ENCODE measurements around the gene C2CD2L. TPM values are rescaled to one million over a fixed set of nuclear protein-coding genes. Genes with fewer than 3 reads are reported as not detected.

Gene C2CD2L
- polyA plus RNA-seq, 1 donor = 18.1 TPM

GRCh38 chr11:119152604-119153003 lies 45.5 kb downstream of the C2CD2L start:
- H3K4me1 ChIP-seq (ENCODE audit: control insufficient read depth, insufficient read depth, low read length) = no peaks in the 10 kb centered on the region
- no peaks in the 10 kb centered on the region for H3K36me3 ChIP-seq (ENCODE audit: control insufficient read depth, insufficient read depth, low read length)
- peaks cover 3% of the 10 kb centered on the region for H3K9me3 ChIP-seq (ENCODE audit: control insufficient read depth, low read depth, low read length)
- DNase-seq = no peak
- no peak overlapping the region for H3K4me3 ChIP-seq (ENCODE audit: low read length)
- WGBS (ENCODE audit: insufficient coverage, low lambda C conversion rate) = 91% methylated on average over 4 of the region's 4 CpGs
- no peak overlapping the region for H3K27ac ChIP-seq (ENCODE audit: low read length)
- peaks cover 58% of the 10 kb centered on the region for H3K27me3 ChIP-seq (ENCODE audit: control insufficient read depth, insufficient read depth, low read length)

- Histone ChIP-seq H3K4me1 (ENCODE audit: control insufficient read depth, insufficient read depth, low read length) (no peaks in the 10 kb centered on the region), H3K4me3 (ENCODE audit: low read length) (no peak overlapping the region), H3K27ac (ENCODE audit: low read length) (no peak overlapping the region), H3K27me3 (ENCODE audit: control insufficient read depth, insufficient read depth, low read length) (peaks cover 52% of the 10 kb centered on the region), H3K9me3 (ENCODE audit: control insufficient read depth, low read depth, low read length) (peaks cover 3% of the 10 kb centered on the region), H3K36me3 (ENCODE audit: control insufficient read depth, insufficient read depth, low read length) (no peaks in the 10 kb centered on the region)
- no CpG with 5 or more reads among the region's 9 CpGs for WGBS (ENCODE audit: insufficient coverage, low lambda C conversion rate)
- no peak for DNase-seq
These were observed 46.1 kb downstream of the C2CD2L start for GRCh38 chr11:119153049-119153818.

- H3K27me3 ChIP-seq (ENCODE audit: control insufficient read depth, insufficient read depth, low read length) = peaks cover 44% of the 10 kb centered on the region
- WGBS (ENCODE audit: insufficient coverage, low lambda C conversion rate) = no CpG with 5 or more reads among the region's 6 CpGs
- no peaks in the 10 kb centered on the region for H3K4me1 ChIP-seq (ENCODE audit: control insufficient read depth, insufficient read depth, low read length)
- H3K4me3 ChIP-seq (ENCODE audit: low read length) = no peak overlapping the region
- H3K36me3 ChIP-seq (ENCODE audit: control insufficient read depth, insufficient read depth, low read length) = no peaks in the 10 kb centered on the region
- H3K27ac ChIP-seq (ENCODE audit: low read length) = no peak overlapping the region
- no peak for DNase-seq
- peaks cover 3% of the 10 kb centered on the region for H3K9me3 ChIP-seq (ENCODE audit: control insufficient read depth, low read depth, low read length)
These were observed 47.0 kb downstream of the C2CD2L start for GRCh38 chr11:119154178-119154577.

GRCh38 chr11:119155733-119156492 lies 48.8 kb downstream of the C2CD2L start:
- DNase-seq = no peak
- H3K9me3 ChIP-seq (ENCODE audit: control insufficient read depth, low read depth, low read length) = no peaks in the 10 kb centered on the region
- no CpG with 5 or more reads among the region's 8 CpGs for WGBS (ENCODE audit: insufficient coverage, low lambda C conversion rate)

GRCh38 chr11:119156496-119156895 lies 49.4 kb downstream of the C2CD2L start:
- H3K9me3 ChIP-seq (ENCODE audit: control insufficient read depth, low read depth, low read length) = no peaks in the 10 kb centered on the region
- no peak overlapping the region for H3K27ac ChIP-seq (ENCODE audit: low read length)
- no peak overlapping the region for H3K4me3 ChIP-seq (ENCODE audit: low read length)
- DNase-seq = no peak
- H3K36me3 ChIP-seq (ENCODE audit: control insufficient read depth, insufficient read depth, low read length) = no peaks in the 10 kb centered on the region
- H3K27me3 ChIP-seq (ENCODE audit: control insufficient read depth, insufficient read depth, low read length) = peaks cover 26% of the 10 kb centered on the region
- no peaks in the 10 kb centered on the region for H3K4me1 ChIP-seq (ENCODE audit: control insufficient read depth, insufficient read depth, low read length)
- WGBS (ENCODE audit: insufficient coverage, low lambda C conversion rate) = no CpG with 5 or more reads among the region's 10 CpGs

More at GRCh38 chr11:119155733-119156492, 48.8 kb downstream of the C2CD2L start:
- peaks cover 28% of the 10 kb centered on the region for H3K27me3 ChIP-seq (ENCODE audit: control insufficient read depth, insufficient read depth, low read length)
- H3K36me3 ChIP-seq (ENCODE audit: control insufficient read depth, insufficient read depth, low read length) = no peaks in the 10 kb centered on the region
- H3K27ac ChIP-seq (ENCODE audit: low read length) = no peak overlapping the region
- H3K4me3 ChIP-seq (ENCODE audit: low read length) = no peak overlapping the region
- H3K4me1 ChIP-seq (ENCODE audit: control insufficient read depth, insufficient read depth, low read length) = no peaks in the 10 kb centered on the region

- Histone ChIP-seq H3K9me3 (ENCODE audit: control insufficient read depth, low read depth, low read length) (no peaks in the 10 kb centered on the region), H3K4me3 (ENCODE audit: low read length) (no peak overlapping the region), H3K36me3 (ENCODE audit: control insufficient read depth, insufficient read depth, low read length) (no peaks in the 10 kb centered on the region), H3K27me3 (ENCODE audit: control insufficient read depth, insufficient read depth, low read length) (peaks cover 26% of the 10 kb centered on the region), H3K27ac (ENCODE audit: low read length) (no peak overlapping the region), H3K4me1 (ENCODE audit: control insufficient read depth, insufficient read depth, low read length) (no peaks in the 10 kb centered on the region)
- DNase-seq = no peak
- no CpG with 5 or more reads among the region's 3 CpGs for WGBS (ENCODE audit: insufficient coverage, low lambda C conversion rate)
These were observed 49.9 kb downstream of the C2CD2L start for GRCh38 chr11:119157063-119157462.

GRCh38 chr11:119158467-119158866 lies 51.3 kb downstream of the C2CD2L start:
- peaks cover 25% of the 10 kb centered on the region for H3K27me3 ChIP-seq (ENCODE audit: control insufficient read depth, insufficient read depth, low read length)
- no peak for DNase-seq
- H3K9me3 ChIP-seq (ENCODE audit: control insufficient read depth, low read depth, low read length) = no peaks in the 10 kb centered on the region
- H3K36me3 ChIP-seq (ENCODE audit: control insufficient read depth, insufficient read depth, low read length) = no peaks in the 10 kb centered on the region
- no peaks in the 10 kb centered on the region for H3K4me1 ChIP-seq (ENCODE audit: control insufficient read depth, insufficient read depth, low read length)
- H3K27ac ChIP-seq (ENCODE audit: low read length) = no peak overlapping the region
- no CpG with 5 or more reads among the region's 13 CpGs for WGBS (ENCODE audit: insufficient coverage, low lambda C conversion rate)
- H3K4me3 ChIP-seq (ENCODE audit: low read length) = no peak overlapping the region

GRCh38 chr11:119160151-119160550 lies 53.0 kb downstream of the C2CD2L start:
- no peaks in the 10 kb centered on the region for H3K9me3 ChIP-seq (ENCODE audit: control insufficient read depth, low read depth, low read length)
- H3K27me3 ChIP-seq (ENCODE audit: control insufficient read depth, insufficient read depth, low read length) = peaks cover 13% of the 10 kb centered on the region
- WGBS (ENCODE audit: insufficient coverage, low lambda C conversion rate) = no CpG with 5 or more reads among the region's 9 CpGs
- no peaks in the 10 kb centered on the region for H3K4me1 ChIP-seq (ENCODE audit: control insufficient read depth, insufficient read depth, low read length)
- H3K27ac ChIP-seq (ENCODE audit: low read length) = no peak overlapping the region
- no peak for DNase-seq
- H3K4me3 ChIP-seq (ENCODE audit: low read length) = no peak overlapping the region
- no peaks in the 10 kb centered on the region for H3K36me3 ChIP-seq (ENCODE audit: control insufficient read depth, insufficient read depth, low read length)

- Histone ChIP-seq H3K4me3 (ENCODE audit: low read length) (no peak overlapping the region), H3K27ac (ENCODE audit: low read length) (no peak overlapping the region), H3K4me1 (ENCODE audit: control insufficient read depth, insufficient read depth, low read length) (no peaks in the 10 kb centered on the region), H3K36me3 (ENCODE audit: control insufficient read depth, insufficient read depth, low read length) (no peaks in the 10 kb centered on the region), H3K9me3 (ENCODE audit: control insufficient read depth, low read depth, low read length) (no peaks in the 10 kb centered on the region), H3K27me3 (ENCODE audit: control insufficient read depth, insufficient read depth, low read length) (peaks cover 3% of the 10 kb centered on the region)
- DNase-seq = no peak
- no CpG with 5 or more reads among the region's 8 CpGs for WGBS (ENCODE audit: insufficient coverage, low lambda C conversion rate)
These were observed 54.7 kb downstream of the C2CD2L start for GRCh38 chr11:119161871-119162270.

GRCh38 chr11:119166368-119167076 lies 59.4 kb downstream of the C2CD2L start:
- H3K4me3 ChIP-seq (ENCODE audit: low read length) = no peak overlapping the region
- no peaks in the 10 kb centered on the region for H3K36me3 ChIP-seq (ENCODE audit: control insufficient read depth, insufficient read depth, low read length)
- H3K4me1 ChIP-seq (ENCODE audit: control insufficient read depth, insufficient read depth, low read length) = peaks cover 3% of the 10 kb centered on the region
- WGBS (ENCODE audit: insufficient coverage, low lambda C conversion rate) = no CpG with 5 or more reads among the region's 8 CpGs
- H3K9me3 ChIP-seq (ENCODE audit: control insufficient read depth, low read depth, low read length) = no peaks in the 10 kb centered on the region
- no peak for DNase-seq
- H3K27ac ChIP-seq (ENCODE audit: low read length) = no peak overlapping the region
- no peaks in the 10 kb centered on the region for H3K27me3 ChIP-seq (ENCODE audit: control insufficient read depth, insufficient read depth, low read length)
